ENCODE measurements around the gene CFAP69.

Gene CFAP69, protein sequence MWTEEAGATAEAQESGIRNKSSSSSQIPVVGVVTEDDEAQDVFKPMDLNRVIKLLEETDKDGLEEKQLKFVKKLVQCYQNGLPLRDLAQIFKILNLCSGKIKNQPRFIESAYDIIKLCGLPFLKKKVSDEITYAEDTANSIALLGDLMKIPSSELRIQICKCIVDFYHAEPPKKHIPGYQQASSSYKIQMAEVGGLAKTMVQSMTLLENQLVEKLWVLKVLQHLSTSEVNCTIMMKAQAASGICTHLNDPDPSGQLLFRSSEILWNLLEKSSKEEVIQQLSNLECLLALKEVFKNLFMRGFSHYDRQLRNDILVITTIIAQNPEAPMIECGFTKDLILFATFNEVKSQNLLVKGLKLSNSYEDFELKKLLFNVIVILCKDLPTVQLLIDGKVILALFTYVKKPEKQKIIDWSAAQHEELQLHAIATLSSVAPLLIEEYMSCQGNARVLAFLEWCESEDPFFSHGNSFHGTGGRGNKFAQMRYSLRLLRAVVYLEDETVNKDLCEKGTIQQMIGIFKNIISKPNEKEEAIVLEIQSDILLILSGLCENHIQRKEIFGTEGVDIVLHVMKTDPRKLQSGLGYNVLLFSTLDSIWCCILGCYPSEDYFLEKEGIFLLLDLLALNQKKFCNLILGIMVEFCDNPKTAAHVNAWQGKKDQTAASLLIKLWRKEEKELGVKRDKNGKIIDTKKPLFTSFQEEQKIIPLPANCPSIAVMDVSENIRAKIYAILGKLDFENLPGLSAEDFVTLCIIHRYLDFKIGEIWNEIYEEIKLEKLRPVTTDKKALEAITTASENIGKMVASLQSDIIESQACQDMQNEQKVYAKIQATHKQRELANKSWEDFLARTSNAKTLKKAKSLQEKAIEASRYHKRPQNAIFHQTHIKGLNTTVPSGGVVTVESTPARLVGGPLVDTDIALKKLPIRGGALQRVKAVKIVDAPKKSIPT

GRCh38 chr7:90244909-90245851 is at the start of gene CFAP69:
CFAP69 (plus strand) TSS chr7:90245174; CDS start chr7:90245425, 251 bp downstream.
- DNase-seq (ENCODE audit: low spot score): peak; percentile 94

- DNase-seq (ENCODE audit: low spot score): no peak
Observed at GRCh38 chr7:90201500-90202195, 43.3 kb upstream of the CFAP69 start.

DNA sequence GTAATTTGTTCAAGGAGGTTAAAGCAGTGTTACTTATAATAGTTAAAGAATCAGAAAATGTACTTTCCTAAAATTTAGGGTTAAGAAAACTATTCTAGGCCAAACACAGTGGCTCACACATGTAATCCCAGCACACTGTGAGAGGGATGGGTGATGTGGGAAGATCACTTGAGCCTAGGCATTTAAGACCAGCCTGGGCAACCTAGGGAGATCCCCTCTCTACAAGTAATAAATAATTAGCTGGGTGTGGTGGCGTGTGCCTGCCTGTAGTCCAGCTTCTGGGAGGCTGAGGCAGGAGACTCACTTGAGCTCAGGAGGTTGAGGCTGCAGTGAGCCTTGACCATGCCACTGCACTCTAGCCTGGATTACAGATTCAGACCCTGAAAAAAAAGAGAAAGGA is 37.0 kb upstream of the CFAP69 start:
- DNase-seq (ENCODE audit: low spot score): no peak

GRCh38 chr7:90209776-90210175 is 35.2 kb upstream of the CFAP69 start:
- DNase-seq (ENCODE audit: low spot score): no peak

DNA sequence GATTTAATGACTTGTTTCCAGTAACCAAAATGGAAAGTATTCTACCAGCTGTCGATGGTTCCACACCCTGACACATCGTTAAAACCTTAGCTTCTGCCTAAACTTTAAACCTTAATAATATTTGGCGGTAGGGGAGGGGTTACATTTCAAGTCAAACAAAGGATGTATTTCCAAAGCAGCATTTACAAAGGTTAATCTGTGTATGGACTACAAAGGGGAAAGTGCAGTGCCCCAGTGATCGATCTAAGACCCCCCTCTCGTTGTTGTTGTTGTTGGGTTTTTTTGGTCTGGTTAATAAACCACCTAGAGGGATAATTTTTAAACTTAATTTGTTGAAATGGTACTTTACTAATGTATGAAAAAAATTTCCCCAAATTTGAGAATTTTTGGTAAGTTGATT is 34.5 kb upstream of the CFAP69 start:
- DNase-seq (ENCODE audit: low spot score): no peak

GRCh38 chr7:90210981-90211380 is 34.0 kb upstream of the CFAP69 start:
- DNase-seq (ENCODE audit: low spot score): no peak

GRCh38 chr7:90211391-90212148 is 33.4 kb upstream of the CFAP69 start, which contains the start of gene STEAP2:
STEAP2 (plus strand) TSS chr7:90211740; CDS start chr7:90225083, 13,343 bp downstream.
- DNase-seq (ENCODE audit: low spot score): peak; percentile 40

GRCh38 chr7:90212149-90212495 is 32.9 kb upstream of the CFAP69 start:
- DNase-seq (ENCODE audit: low spot score): no peak

GRCh38 chr7:90213521-90213920 is 31.5 kb upstream of the CFAP69 start:
- DNase-seq (ENCODE audit: low spot score): no peak

GRCh38 chr7:90216080-90216674 is 28.8 kb upstream of the CFAP69 start:
- no peak for DNase-seq (ENCODE audit: low spot score)

DNA sequence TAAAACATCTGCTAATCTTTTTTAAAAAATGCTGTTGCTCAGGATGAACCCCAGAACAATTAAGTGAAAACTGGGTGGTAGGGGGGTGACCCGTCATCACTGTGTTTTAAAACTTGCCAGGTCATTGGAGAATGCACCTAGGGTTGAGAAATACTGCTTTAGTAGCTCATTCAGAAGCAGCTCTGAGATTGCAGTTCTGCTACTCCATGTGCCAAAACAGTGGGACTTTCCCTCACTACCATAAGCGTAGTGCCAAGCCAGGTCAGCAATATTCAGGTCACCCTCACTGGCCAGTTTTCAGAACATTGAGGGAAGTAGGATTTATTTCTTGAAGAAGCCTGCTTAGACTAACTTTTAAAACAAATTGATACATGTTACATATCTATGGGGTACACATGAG is 28.2 kb upstream of the CFAP69 start:
- no peak for DNase-seq (ENCODE audit: low spot score)

- DNase-seq (ENCODE audit: low spot score): no peak
Observed at GRCh38 chr7:90222390-90222789, 22.6 kb upstream of the CFAP69 start.

- no peak for DNase-seq (ENCODE audit: low spot score)
Observed at GRCh38 chr7:90222811-90223725, 21.9 kb upstream of the CFAP69 start.

DNA sequence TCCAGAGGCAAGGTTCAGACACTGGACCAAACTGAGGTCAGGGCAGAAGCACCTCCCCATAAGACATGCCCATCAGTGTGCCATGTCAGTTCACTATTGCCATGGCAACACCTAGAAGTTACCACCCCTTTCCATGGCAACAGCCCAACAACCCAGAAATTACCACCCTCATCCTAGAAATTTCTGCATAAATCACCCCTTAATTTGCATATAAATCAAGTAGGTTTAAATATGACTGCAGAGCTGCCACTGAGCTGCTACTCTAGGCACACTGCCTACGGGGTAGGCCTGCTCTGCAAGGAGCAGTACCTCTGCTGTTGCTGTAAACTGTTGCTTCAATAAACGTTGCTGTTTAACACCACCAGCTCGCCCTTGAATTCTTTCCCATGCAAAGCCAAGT is 20.8 kb upstream of the CFAP69 start:
- no peak for DNase-seq (ENCODE audit: low spot score)

DNA sequence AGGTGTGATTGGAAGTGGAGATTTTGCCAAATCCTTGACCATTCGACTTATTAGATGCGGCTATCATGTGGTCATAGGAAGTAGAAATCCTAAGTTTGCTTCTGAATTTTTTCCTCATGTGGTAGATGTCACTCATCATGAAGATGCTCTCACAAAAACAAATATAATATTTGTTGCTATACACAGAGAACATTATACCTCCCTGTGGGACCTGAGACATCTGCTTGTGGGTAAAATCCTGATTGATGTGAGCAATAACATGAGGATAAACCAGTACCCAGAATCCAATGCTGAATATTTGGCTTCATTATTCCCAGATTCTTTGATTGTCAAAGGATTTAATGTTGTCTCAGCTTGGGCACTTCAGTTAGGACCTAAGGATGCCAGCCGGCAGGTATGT is 19.8 kb upstream of the CFAP69 start:
- no peak for DNase-seq (ENCODE audit: low spot score)

DNA sequence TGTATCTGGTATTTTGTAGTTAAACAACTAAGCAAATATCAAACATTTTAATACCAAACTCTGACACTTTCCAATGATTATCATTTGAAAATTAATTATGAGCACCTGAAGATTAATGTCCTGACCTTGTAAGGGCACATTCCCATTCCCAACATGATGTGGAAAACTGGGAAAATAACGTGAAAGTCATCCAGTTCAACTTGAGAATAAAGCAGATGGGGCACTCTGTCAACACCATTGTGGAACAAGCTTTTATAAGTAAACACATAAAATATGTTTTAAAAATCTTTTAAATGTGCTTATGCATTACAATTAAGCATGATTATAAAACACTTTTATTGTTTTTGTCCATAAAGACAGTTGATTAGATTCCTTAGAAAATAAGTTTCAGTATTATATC is 19.4 kb upstream of the CFAP69 start:
- no peak for DNase-seq (ENCODE audit: low spot score)

DNA sequence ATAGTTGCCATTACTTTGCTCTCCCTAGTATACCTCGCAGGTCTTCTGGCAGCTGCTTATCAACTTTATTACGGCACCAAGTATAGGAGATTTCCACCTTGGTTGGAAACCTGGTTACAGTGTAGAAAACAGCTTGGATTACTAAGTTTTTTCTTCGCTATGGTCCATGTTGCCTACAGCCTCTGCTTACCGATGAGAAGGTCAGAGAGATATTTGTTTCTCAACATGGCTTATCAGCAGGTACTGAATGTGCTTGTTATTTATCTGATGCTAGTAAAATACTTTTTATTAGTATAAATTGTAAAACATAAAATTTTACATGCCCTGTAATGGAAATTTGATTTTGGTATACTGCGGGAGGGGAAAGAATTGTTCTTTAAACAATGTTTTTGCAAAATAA is 17.7 kb upstream of the CFAP69 start:
- no peak for DNase-seq (ENCODE audit: low spot score)

GRCh38 chr7:90229682-90230081 is 15.3 kb upstream of the CFAP69 start:
- no peak for DNase-seq (ENCODE audit: low spot score)

GRCh38 chr7:90230834-90231233 is 14.1 kb upstream of the CFAP69 start:
- DNase-seq (ENCODE audit: low spot score): no peak
